GM20431 (cell line): ENCODE measurements around the gene SLC38A1.
"Not testable (repeated sequence)": the region's sequence is repeated elsewhere in the genome, so short reads cannot be mapped to it uniquely, and the experiment has no call there.

Experiments used
- in situ Hi-C: fragments of 300-500 bp; cut with MseI, MboI; formaldehyde crosslinking; loops from one replicate; pipeline ENCODE4 v1.15.0; 2020; ENCODE audit warnings: low sequenced_read_pairs; ENCODE audit not compliant: unreplicated experiment

Gene SLC38A1

DNA sequence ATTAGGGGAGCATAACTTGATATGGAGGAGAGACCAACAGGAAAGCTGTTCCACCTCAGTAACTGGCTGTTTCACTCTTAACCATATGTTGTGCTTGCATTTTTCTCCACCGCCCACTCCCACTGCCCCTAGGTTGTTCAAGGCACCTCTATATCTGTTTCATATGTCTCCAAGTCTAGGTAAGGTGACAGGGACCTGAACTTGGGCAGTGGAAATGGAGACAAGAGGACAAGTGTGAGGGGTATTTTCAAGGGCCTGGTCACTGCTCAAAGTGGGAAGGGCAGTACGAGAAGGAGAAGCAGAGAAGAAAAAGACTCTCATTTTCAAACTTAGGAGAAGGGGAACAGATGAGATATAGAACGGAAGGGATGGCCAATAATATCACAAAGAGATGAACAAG is 3.1 kb downstream of the SLC38A1 start:
- in situ Hi-C loops, result no loop called here

DNA sequence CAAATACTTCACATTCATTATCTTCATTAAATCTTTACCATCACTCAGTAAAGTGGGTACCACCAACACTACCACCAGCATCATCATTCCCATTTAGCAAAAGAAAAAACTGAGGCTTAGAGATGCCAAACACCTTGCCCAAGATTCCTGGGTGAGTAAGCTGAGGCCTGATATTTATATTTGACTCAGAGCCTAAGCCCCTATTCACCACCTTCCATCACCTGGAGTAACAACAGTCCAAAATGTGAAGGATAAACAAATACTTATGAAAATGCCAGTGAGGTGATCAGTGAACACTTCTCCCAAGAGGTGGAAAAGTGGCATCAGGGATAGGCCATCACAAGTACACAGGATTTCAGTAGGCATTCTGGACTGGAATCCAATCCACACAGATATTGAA is 3.7 kb downstream of the SLC38A1 start:
- in situ Hi-C loops, result no loop called here

DNA sequence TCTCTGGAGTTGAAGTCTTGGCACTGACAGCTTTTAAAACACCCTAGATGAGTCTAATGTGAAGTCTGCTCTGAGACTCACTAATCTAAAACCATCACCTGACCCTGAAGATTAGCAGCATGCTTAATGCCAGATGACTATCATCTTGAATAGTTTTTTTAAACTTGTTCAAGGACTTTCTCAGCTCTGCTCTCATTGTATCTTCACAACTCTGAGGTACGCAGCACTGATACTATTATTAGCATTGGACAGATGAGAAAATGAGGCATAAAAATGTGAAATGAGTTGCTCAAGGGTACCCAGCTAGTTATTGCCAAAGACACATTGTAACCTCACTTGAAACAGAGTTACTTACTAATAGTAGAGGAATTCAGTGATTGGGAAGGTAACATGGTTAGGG is 4.8 kb downstream of the SLC38A1 start:
- in situ Hi-C loops, result no loop called here

DNA sequence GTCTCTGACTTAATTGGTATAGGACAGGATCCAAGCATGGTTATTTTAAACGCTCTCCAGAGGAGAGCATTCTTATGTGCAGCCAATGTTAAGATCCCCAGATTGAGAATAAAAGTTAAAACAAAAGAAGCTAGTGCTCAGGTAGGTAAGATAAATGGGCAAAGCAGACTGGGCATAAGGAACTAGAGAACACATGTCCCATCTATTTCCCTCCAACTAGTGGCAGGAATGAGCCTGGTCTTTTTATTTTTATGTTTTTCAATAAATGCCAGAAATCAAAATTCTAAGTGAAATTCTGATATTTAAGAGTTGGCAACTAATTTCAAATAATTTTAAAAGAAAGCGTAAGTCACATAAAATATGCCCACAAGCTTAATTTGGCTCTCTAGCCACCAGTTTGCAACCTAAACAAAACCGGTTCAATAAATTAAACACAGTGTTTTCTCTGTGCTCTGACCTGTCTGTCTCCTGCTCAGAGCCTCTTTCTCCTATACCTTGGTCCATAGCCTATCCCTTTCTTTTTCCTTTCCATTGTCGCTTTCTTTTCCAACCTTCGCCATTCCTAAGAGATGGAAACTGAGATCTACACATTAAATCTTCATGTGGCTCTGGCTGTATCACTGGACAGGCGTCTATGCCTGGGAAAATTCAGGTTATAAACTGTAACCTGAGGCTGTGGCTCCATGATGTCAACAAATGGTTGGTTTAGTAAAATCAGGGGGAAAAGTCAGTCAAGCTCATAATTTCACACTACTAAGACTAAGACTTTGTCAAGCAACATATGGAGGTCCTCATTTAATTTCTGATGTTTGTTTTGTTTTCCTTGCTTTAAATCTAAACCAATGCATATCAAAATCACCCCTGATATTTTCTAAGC is 5.5 kb downstream of the SLC38A1 start:
- in situ Hi-C loops, result no loop called here

DNA sequence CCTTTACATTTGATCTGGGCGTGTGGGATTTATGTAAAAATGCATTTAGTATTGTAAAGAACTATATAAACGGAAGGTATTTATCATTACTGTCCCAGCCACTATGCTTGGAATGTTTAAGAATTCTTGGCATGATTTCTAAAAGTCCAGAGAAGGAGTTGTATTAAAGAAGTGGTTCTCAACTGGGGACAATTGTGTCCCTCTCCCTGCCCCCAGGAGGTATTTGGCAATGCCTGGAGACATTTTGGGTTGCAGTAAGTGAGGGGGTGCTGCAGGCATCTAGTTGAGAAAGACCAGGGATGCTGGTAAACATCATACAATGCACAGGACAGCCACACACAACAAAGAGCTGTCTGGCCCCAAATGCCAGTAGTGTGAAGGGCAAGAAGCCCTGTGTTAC is 7.2 kb downstream of the SLC38A1 start:
- in situ Hi-C loops, result no loop called here

DNA sequence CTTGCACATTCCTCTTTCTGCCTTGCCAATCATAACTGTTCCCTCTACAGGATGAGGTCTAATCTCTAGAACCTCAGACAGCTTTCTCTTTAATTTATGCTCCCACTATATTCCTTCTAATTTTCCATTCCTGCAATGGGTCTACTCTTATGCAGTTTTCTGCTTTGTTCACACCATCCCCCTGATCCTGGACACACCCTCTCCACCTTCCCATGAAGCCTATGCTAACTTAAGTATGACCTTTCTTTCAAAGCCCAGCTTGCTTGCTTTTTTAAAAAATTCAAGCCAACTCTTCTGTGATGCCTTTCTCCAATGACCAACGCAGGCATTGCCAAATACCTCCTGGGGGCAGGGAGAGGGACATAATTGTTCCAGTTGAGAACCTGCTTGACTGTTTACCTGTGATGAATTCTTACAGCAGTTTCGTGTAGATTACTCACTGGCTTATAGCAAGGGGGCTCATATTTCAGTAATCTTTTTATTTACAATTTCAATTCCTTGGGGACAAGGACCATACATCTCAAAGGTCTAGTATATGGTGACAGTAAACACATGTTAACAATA is 7.8 kb downstream of the SLC38A1 start:
- in situ Hi-C loops, result no loop called here

DNA sequence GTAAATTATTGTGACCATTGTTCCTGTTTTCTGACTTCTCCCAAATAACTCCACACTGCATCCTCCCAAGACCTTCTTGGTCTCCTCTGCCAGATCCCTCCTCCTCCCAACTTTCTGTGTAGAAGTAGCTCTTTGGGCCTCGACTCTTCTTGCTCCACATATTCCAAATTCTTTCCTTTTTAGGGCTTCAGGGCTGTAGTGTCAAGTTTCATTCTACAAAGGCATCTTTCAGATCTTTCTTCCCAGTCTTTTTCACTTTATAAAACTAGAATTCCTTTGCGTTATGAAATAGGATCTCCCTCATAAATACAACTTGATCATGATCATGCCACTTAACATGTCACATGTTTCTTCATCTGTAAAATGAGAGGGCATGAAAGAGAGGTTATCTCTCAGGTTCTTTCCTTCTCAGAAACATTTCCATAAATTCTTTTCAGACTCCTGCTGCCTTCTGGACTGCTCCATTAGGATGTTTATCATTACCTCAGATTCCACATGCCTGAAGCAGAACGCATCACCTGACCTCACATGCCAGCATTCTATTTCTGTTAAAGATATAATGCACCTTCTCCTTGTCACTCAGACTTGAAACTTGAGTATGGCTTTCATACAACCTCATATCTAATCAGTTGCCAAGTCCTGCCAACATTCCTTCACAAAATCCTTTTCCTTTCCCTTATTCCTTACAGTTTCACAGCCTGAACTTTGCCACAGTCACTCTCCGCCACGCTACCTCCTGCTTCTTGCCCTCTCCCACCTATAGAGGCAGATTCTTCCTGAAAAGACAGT is 8.5 kb downstream of the SLC38A1 start:
- in situ Hi-C loops, result no loop called here

DNA sequence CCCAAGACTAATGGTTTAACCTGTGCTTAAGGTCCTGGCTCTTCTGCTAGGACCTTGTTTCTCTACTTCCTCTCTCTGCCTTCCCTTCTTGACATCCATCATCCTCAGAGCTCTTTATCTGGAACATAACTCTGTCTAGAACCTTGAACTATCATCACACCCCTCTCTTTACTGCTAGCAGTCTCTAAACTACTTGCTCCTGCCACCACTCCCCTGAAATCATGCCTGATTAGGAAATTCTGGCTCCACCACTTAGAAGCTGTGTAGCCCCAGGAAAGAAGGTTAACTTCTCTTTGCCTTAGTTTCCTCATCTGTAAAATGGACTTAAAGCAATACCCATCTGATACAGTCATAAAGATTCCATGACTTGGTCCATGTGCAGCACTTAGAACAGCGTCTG is 9.1 kb downstream of the SLC38A1 start:
- in situ Hi-C loops, result no loop called here

DNA sequence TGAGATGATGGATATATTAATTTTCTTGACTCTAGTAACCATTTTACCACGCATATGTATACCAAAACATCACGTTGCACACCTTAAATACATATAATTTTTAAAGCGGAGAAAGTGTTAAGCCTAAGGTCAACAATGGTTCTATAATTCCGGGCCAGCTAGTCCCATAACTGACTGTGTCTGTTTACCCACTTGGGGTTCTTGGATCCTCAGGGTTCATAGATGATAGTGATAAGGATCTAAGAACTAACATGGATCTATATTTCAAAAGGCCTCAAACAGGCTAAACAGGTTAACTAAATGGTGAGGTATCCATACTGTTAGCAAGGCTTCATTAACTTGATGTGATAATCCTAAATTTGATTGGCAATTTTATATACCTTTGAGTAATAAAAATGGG is 9.8 kb downstream of the SLC38A1 start:
- in situ Hi-C loops, result no loop called here

DNA sequence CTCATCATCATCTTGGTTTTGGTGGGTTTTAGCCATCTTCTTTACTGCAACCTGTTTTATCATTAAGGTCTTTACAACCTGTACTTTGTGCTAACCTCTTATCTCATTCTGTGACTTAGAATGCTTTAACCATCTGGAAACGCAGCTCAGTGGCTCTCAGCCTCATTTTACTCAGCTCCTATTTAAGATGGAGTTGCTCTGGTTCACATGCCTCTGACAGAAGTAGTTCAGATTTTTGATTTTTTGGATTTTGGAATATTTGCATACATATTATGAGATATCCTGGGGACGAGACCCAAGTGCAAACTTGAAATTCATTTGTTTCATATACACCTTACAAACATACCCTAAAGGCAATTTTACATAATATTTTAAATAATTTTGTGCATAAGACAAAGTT is 10.7 kb downstream of the SLC38A1 start:
- in situ Hi-C loops, result no loop called here

DNA sequence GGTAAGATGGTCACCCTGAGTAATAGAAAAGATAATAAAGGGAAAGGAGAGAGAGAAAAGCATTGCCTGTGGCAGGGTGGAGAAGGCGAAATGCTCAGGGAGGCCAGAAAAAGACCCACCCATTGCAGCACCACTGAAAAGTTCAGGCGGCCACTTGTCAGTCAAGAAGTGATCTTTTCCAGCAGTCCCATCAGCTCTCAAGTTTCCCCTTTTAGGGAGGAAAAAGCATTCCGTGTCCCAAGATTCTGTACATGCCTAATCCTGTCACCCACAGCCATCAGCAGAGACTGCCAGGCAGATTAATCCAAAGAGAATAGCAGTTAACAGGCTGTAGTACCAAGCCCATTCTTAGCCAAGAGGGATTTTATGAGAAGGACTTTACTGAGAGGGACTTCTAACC is 11.9 kb downstream of the SLC38A1 start:
- in situ Hi-C loops, result no loop called here

DNA sequence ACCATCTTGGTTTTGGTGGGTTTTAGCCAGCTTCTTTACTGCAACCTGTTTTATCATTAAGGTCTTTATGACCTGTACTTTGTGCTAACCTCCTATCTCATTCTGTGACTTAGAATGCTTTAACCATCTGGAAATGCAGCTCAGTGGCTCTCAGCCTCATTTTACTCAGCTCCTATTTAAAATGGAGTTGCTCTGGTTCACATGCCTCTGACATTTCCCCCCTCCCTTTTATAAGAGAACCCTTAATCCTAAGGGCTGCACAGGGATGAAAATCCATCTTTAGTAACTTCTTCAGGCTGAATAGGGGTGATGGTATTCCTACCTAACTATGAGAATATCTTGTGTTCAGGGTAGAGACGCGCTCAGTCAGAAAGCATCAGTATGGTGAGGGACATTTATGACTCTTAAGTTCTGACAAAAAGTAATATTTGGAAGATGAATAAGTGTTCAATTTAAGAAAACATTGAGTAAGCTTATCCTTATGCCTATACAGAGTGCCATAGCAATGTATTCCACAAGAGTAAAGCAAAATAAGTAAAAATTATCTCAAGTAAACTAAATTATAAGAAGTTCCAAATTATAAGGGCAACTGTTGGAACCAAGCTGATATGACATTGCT is 15.2 kb downstream of the SLC38A1 start:
- in situ Hi-C loops, result no loop called here

DNA sequence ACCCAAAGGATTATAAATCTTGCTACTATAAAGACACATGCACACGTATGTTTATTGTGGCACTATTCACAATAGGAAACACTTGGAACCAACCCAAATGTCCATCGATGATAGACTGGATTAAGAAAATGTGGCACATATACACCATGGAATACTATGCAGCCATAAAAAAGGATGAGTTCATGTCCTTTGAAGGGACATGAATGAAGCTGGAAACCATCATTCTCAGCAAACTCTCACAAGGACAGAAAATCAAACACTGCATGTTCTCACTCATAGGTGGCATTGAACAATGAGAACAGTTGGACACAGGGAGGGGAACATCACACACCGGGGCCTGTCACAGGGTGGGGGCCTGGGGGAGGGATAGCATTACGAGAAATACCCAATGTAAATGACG is 16.8 kb downstream of the SLC38A1 start:
- in situ Hi-C loops, result not testable (repeated sequence)

DNA sequence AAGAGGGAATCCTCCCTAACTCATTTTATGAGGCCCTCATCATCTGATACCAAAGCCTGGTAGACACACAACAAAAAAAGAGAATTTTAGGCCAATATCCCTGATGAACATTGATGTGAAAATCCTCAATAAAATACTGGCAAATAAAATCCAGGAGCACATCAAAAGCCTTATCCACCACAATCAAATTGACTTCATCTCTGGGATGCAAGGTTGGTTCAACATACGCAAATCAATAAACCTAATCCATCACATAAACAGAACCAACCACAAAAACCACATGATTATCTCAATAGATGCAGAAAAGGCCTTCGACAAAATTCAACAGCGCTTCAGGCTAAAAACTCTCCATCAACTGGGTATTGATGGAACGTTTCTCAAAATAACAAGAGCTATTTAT is 18.9 kb downstream of the SLC38A1 start:
- in situ Hi-C loops, result not testable (repeated sequence)

DNA sequence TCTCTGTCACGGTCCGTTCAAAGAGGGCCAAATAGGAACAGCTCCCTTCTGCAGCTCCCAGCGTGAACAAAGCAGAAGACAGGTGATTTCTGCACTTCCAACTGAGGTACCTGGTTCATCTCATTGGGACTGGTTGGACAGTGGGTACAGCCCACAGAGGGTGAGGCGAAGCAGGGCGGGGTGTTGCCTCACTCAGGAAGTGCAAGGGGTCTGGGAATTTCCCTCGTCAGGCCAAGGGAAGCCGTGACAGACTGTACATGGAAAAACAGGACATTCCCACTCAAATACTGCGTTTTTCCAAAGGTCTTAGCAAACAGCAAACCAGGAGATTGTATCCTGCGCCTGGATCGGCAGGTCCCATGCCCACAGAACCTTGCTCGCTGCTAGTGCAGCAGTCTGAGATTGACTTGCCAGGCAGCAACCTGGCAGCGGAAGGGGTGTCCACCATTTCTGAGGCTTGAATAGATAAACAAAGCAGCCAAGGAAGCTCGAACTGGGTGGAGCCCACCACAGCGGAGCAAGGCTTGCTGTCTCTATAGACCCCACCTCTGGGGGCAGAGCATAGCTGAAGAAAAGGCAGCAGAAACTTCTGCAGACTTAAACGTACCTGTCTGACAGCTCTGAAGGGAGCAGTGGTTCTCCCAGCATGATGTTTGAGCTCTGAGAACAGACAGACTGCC is 22.7 kb downstream of the SLC38A1 start:
- in situ Hi-C loops, result no loop called here

DNA sequence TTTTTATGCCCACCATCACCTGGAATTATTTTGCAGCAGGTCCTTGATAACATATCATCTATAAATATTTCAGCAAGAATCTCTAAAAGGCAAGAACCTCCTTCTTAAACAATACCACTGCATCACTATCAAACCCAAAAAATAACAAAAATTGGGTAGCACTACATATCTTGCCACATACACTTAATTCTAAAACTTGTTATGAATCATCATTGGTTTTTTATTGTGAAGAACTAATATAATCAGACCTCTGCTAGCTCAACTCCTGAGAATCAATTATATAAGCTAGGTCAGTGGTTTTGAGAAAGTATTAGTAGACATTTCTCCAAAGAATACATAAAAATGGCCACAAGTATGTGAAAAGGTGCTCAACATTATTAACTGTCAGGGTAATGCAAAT is 23.8 kb downstream of the SLC38A1 start:
- in situ Hi-C loops, result no loop called here

DNA sequence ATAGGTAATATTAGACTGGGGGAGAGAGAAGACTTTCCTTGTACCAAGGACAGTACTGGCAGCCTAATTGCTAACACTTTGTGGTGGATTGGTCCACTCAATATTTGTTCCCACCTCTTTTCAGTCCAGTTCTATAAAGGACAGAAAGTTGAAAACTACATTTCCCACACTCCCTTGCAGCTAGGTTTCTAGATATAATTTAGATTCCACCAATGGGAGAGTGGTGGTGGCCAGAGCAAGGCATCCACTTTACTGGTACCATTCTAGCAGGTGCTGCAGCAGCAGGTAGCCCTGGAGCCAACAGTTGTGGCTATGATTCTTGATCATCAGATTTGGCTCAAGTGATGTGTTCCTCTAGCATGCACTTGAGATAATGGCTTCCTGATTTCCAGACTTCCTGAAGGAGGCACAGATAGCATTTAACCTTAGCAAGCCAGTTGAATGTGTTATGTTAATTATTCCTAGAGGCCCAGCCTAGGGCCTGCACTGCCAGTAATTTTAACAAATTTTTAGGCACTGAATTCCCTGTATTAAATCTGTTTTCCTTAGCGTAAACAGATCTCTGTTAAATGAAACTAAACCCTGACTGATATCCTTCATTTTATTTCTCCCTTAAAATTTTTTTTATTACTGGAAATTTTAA is 24.4 kb downstream of the SLC38A1 start:
- in situ Hi-C loops, result no loop called here

DNA sequence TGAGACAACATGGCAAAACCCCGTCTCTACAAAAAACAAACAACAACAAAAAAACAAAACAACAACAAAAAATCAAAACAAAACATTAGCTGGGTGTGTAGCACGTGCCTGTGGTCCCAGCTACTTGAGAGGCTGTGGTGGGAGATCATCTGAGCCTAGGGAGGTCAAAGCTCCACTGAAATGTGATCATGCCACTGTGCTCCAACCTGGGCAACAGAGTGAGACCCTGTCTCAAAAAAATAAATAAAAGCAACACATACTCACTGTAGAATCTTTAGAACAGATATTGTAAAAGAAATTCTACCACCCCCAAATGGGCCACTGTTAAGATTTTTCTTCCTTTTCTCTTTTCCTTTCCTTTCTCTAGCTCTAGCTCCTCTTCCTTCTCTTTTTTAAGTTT is 26.3 kb downstream of the SLC38A1 start:
- in situ Hi-C loops, result no loop called here

DNA sequence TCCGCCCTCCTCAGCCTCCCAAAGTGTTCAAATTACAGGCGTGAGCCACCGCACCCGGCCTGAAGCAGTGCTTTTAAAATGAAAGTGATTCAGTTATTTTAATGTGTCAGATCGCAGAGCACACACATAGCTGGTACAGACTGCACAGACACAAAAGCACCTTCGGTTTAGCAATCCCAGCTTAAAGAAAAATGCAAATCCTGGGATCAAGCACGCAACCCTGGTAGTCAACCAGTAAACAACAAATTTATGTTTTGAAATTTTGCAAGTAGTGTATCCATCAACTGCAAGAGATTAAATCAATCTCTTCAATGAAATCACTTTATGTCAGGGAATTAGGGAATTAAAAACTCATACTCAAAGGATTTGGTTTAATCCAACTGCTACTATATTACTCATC is 28.4 kb downstream of the SLC38A1 start:
- in situ Hi-C loops, result no loop called here

DNA sequence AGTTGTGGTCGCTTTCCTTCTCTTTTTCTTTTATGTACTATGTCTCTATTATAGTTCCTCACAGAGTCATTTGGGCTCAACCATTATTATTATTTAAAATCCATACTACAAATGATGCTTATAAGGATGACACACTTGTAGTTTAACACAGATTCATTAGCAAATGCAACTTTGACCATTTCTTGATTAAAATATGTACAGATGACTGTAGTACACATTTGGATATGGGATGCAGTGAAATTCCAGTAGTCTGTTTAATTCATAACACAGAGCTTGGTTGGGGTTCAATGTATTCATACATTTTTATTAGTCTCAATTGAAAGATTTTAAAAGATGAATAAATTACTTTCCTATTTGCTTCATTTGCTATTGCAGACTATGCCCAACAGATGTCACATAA is 30.0 kb downstream of the SLC38A1 start:
- in situ Hi-C loops, result no loop called here
